Stomach smooth muscle (tissue), 2 donors: ENCODE measurements around the gene TBL3.
"Not testable (repeated sequence)": the region's sequence is repeated elsewhere in the genome, so short reads cannot be mapped to it uniquely, and the experiment has no call there.

Experiments
- H3K27ac ChIP-seq: one replicate; pipeline ENCODE4 v1.7.0; 2013; ENCODE audit warnings: mild to moderate bottlenecking, low read length, inconsistent platforms
- H3K27me3 ChIP-seq, 2 donors: one replicate each; pipeline ENCODE4 v1.7.0; 2013; ENCODE audit warnings: low read length in 2 of 2; ENCODE audit not compliant: insufficient read depth in 2 of 2, control insufficient read depth in 1 of 2
- H3K36me3 ChIP-seq, 2 donors: one replicate each; pipeline ENCODE4 v1.7.0; 2013; ENCODE audit warnings: low read length in 2 of 2; ENCODE audit not compliant: control insufficient read depth in 2 of 2, insufficient read depth in 2 of 2
- H3K4me1 ChIP-seq: one replicate; pipeline ENCODE4 v1.7.0; 2013; ENCODE audit warnings: low read length; ENCODE audit not compliant: control insufficient read depth, insufficient read depth
- H3K4me3 ChIP-seq, 2 donors: one replicate each; pipeline ENCODE4 v1.7.0; 2013; ENCODE audit warnings: low read length in 2 of 2
- H3K9ac ChIP-seq, 2 donors: one replicate each; pipeline ENCODE4 v1.7.0; 2013; ENCODE audit warnings: low read length in 2 of 2, mild to moderate bottlenecking in 1 of 2
- H3K9me3 ChIP-seq, 2 donors: one replicate each; pipeline ENCODE4 v1.7.0; 2013; ENCODE audit warnings: low read length in 2 of 2; ENCODE audit not compliant: control insufficient read depth in 2 of 2
- donor health status: healthy.
- donor health status: Pancreatic carcinoma.

The TBL3 gene

DNA sequence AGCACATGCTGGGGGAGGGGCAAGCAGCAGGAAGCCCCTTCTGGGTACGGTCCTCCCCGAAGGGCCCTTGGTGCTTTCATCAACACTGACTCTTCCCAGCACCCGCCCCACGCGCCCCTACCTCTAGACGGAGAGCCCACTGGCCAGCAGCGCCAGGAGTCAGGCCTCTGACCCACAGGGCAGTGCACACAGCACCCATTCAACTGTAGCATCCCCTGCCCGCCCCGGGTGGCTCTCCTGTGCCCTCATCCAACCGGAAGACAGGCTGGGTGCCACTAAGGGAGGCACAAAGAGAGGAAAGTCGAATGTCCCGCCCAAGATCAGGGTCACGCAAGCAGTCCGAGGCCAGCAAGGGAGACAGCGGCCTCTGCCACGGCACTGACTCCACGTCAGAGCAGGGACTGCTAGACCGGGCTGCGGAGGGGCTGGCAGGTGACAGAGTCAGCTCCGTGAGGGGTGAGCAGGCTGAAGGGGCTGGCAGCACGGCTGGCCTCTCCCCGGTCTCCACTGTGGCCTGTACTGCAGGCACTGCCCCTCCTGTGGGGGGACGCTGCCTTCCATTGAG, 38.7 kb upstream of the TBL3 start:
- Histone ChIP-seq H3K4me1 (peaks cover 4% of the 10 kb centered on the region), H3K27me3 (peaks cover 2% of the 10 kb centered on the region in 2 donors)

GRCh38 chr16:1936945-1937479, 34.8 kb upstream of the TBL3 start:
- Histone ChIP-seq H3K4me3 (no peak overlapping the region), H3K9ac (no peak overlapping the region), H3K9me3 (no peaks in the 10 kb centered on the region), H3K27me3 (peaks cover 2% of the 10 kb centered on the region in 2 donors), H3K36me3 (peaks cover 16 to 21% of the 10 kb centered on the region in 2 donors), H3K4me1 (peaks cover 12% of the 10 kb centered on the region), H3K27ac (no peak overlapping the region)

More for the DNA sequence above, 38.7 kb upstream of the TBL3 start:
- Histone ChIP-seq H3K9ac (no peak overlapping the region), H3K4me3 (no peak overlapping the region), H3K9me3 (no peaks in the 10 kb centered on the region), H3K36me3 (peaks cover 4 to 6% of the 10 kb centered on the region in 2 donors), H3K27ac (no peak overlapping the region)

- no peak overlapping the region for H3K9ac ChIP-seq
- H3K4me1 ChIP-seq, result peaks cover 19% of the 10 kb centered on the region
- no peak overlapping the region for H3K4me3 ChIP-seq
- peaks cover 16 to 21% of the 10 kb centered on the region in 2 donors for H3K36me3 ChIP-seq
- no peaks in the 10 kb centered on the region for H3K9me3 ChIP-seq
- peaks cover 0 to 2% of the 10 kb centered on the region in 2 donors for H3K27me3 ChIP-seq
- no peak overlapping the region for H3K27ac ChIP-seq
These were observed 33.5 kb upstream of the TBL3 start for GRCh38 chr16:1938316-1938715.

DNA sequence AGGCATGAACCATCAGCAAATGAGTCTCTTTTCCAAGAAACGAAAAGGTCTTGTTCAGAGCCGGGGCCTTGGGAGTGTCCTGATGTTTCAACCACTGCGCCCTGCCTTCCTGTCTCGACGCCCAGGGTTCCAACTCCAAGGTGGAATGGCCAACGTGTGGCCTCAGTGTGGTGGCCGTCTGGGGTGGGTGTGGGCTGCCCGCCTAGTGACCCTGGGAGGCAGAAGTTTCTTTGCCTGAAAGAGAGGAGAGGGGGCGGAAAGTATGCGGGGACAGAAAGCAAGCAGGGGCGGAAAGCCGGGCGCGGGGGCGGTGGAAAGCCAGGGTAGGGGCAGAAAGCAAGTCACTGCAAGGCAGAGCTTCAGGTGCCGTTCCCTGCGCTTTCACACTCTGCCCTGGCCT, 32.9 kb upstream of the TBL3 start:
- H3K27ac ChIP-seq, result no peak overlapping the region
- peaks cover 25% of the 10 kb centered on the region for H3K4me1 ChIP-seq
- H3K9me3 ChIP-seq, result no peaks in the 10 kb centered on the region
- no peak overlapping the region for H3K4me3 ChIP-seq
- no peaks in the 10 kb centered on the region for H3K27me3 ChIP-seq
- H3K36me3 ChIP-seq, result peaks cover 16 to 21% of the 10 kb centered on the region in 2 donors
- H3K9ac ChIP-seq, result no peak overlapping the region

DNA sequence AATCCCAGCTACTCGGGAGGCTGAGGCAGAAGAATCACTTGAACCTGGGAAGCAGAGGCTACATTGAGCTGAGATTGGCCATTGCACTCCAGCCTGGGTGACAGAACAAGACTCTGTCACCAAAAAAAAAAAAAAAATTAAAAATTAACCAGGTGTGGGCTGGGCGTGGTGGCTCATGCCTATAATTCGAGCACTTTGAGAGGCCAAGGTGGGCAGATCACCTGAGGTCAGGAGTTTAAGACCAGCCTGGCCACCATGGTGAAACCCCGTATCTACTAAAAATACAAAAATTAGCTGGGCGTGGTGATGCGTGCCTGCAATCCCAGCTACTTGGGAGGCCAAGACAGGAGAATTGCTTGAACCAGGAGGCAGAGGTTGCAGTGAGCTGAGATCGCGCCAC, 32.0 kb upstream of the TBL3 start:
- not testable (repeated sequence) for H3K27ac ChIP-seq
- H3K4me1 ChIP-seq, result peaks cover 25% of the 10 kb centered on the region

DNA sequence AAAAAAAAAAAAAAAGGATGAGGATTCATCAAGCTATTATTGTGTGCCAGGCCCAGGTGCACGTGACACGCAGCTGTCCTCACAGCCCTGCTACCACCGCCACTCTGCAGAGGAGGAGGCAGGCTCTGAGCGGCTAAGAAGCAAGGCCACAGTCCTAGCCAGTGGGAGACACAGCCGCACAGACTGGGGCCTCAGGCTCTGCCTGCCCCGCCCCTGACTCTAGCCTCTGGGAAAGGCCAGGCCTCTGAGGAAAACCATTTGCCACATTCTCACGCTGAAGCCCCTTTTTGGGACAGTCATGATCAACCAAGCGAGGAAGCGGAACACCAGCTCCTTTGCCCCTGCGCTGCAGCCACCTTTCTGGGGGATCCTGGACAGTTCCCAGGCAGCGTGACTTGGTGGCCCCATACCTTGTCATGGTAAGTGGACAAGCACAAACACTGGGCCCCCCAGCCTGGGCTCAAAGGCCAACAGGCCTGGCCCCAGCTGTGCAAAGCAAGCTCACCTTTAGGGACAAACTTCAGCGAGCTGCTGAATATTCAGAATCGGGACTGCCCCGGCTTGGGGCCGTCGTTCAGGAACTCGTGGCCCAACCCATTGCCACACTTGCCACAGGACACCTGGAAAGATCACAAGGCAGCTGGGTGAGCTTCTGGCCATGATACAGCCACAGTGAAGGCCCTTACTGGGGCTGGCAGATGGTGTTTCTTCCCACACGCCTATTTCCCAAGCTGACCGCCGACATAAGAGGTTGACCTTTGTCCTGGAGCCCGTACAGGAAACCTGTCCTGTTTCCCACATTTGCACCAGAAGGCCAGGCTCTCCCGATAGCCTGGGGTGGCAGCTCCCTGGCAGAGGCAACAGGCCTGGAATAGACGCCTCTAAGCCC, 31.3 kb upstream of the TBL3 start:
- Histone ChIP-seq H3K9ac (no peak overlapping the region), H3K4me1 (peaks cover 25% of the 10 kb centered on the region), H3K27me3 (no peaks in the 10 kb centered on the region), H3K4me3 (no peak overlapping the region), H3K27ac (no peak overlapping the region), H3K36me3 (peaks cover 16 to 21% of the 10 kb centered on the region in 2 donors), H3K9me3 (no peaks in the 10 kb centered on the region)

More for the DNA sequence above, 32.0 kb upstream of the TBL3 start:
- not testable (repeated sequence) for H3K9me3 ChIP-seq, H3K9ac ChIP-seq, H3K27me3 ChIP-seq, H3K4me3 ChIP-seq
- peaks cover 16 to 21% of the 10 kb centered on the region in 2 donors for H3K36me3 ChIP-seq

GRCh38 chr16:1941162-1942046, 30.4 kb upstream of the TBL3 start:
- H3K27ac ChIP-seq, result peak overlapping the region; percentile 90

DNA sequence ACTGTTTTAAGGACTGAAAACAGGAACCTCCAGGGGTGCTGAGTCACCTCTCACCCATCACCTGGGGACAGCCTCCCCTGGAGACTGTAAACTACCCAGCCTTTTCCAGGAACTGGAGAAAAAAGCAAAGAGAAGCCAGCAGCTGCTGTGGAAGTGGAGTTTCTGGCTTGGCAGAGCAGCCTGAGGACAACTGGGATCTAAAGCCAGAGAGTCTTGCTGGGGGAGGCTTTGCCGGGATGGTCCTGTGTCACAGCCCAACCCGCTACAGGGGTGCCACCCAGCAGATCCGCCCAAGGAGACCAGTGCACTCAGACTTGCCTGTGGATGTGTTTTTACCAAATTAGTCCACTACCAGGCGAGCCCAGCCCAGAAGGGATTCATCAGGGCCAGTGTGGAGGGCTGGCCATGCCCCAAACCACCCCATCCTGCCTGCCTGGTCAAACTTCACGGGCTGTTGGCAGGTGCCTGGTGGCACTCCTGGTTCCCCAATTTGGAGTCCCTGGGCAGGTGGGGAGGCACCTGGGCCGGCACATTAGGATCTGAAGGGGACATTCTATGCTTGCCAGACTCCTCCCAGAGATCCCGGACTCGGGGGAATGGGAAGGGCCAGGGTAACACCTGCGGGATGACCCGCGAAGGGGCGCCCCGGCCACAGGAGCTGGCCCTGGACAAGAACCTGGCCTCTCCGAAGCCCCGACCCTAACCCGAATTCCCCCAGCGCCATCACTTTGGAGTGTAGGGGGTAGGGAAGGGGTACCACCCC, 29.6 kb upstream of the TBL3 start:
- Histone ChIP-seq H3K36me3 (peaks cover 16% of the 10 kb centered on the region in 2 donors), H3K4me3 (peak overlapping the region; percentile 84 to 90), H3K27me3 (no peaks in the 10 kb centered on the region), H3K9me3 (no peaks in the 10 kb centered on the region), H3K27ac (peak overlapping the region; percentile 90), H3K4me1 (peaks cover 25% of the 10 kb centered on the region), H3K9ac (peak overlapping the region; percentile 85 to 90)

More at GRCh38 chr16:1941162-1942046, 30.4 kb upstream of the TBL3 start:
- Histone ChIP-seq H3K9ac (peak overlapping the region; percentile 29 to 90), H3K9me3 (no peaks in the 10 kb centered on the region), H3K36me3 (peaks cover 16 to 21% of the 10 kb centered on the region in 2 donors), H3K4me3 (peak overlapping the region; percentile 84 to 90), H3K4me1 (peaks cover 25% of the 10 kb centered on the region), H3K27me3 (no peaks in the 10 kb centered on the region)

DNA sequence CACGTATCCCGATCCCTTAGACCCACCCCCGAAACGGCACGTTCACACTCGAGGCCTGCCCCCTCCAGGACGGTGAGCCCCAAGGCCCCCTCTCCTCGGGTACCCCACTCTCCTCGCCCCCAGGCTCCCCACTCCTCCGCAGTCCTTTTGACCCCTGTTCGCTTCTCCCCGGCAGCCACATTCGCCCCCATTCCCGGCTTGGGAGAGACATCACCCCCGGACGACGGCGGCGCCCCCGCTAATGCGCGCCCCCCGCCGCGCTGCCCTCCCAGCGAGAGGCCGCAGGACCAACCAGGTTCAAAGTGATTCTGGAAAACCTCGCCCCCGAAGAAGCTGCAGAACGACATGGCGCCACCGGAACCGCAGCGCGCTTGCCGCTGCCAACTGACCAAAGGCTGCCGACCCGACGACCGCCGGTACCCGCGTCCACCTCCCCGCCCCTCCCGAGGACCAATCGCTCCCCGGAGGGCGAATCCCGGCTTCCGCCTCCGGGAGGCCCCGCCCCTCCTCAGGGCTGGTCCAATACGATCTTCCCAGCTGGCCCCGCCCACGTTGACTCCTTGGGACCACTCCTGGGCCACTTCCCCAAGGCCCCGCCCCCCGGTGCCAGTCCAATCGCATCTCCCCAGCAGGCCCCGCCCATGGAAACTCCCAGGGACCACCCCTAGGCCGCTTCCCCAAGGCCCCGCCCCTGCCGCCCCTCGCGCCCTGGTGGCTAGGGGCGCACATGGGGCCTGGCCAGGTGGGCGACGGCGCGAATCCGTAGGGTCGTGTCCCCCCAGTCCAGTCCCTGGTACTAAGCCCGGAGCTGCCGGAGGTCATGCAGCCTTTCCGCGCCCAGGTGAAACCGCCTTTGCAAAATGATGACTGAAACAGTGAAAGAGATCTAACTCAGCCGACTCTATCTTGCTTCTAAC, 28.8 kb upstream of the TBL3 start, which contains the start of gene MSRB1:
TSS of gene MSRB1 (minus strand) at position 390 of the 917 bp plus-strand sequence. CDS start at position 347, 43 bp downstream.
- Histone ChIP-seq H3K36me3 (peaks cover 14 to 16% of the 10 kb centered on the region in 2 donors), H3K4me1 (peaks cover 25% of the 10 kb centered on the region), H3K9ac (peak within 1 kb of the TSS; percentile 85 to 90), H3K27ac (peak within 1 kb of the TSS; percentile 90), H3K4me3 (peak within 1 kb of the TSS; percentile 84 to 90), H3K27me3 (no peaks in the 10 kb centered on the region), H3K9me3 (no peaks in the 10 kb centered on the region)
